ENCODE results near the gene SPATA25. TPM values are rescaled to one million over a fixed set of nuclear protein-coding genes. Genes with fewer than 3 reads are reported as not detected.

The SPATA25 gene
- polyA plus RNA-seq, 1 donor (not counting 4 experiments of a cell fraction or from before 2014, with no cell fraction given), result not detected

- dilution Hi-C loops (cut with MboI; ENCODE audit: extremely low pct_ligation_motif_present, low sequenced_read_pairs), result no loop called here
- Histone ChIP-seq H3K27ac (ENCODE audit: control insufficient read depth, insufficient read depth, low read length) (no peak overlapping the region), H3K9ac (ENCODE audit: control insufficient read depth, extremely low read depth, insufficient read depth, low read length) (no peak overlapping the region), H3K36me3 (ENCODE audit: control insufficient read depth in 2 of 2, extremely low read depth in 1 of 2, insufficient read depth in 2 of 2, low read length in 2 of 2) (no peaks in the 10 kb centered on the region), H3K4me3 (ENCODE audit: control insufficient read depth in 2 of 3, extremely low read depth in 1 of 3, insufficient read depth in 2 of 3, low read depth in 1 of 3, low read length in 3 of 3) (no peak overlapping the region), H3K79me2 (ENCODE audit: control insufficient read depth, insufficient read depth, low read length) (no peaks in the 10 kb centered on the region), H3K4me2 (ENCODE audit: control insufficient read depth, extremely low read depth, insufficient read depth, low read depth, low read length) (no peak overlapping the region), H2AFZ (ENCODE audit: control insufficient read depth, low read length) (no peak overlapping the region), H3K27me3 (ENCODE audit: control insufficient read depth, extremely low read depth, insufficient read depth, low read length) (no peaks in the 10 kb centered on the region), H3K9me1 (ENCODE audit: control insufficient read depth, extremely low read depth, insufficient read depth, low read length) (no peaks in the 10 kb centered on the region), H4K20me1 (ENCODE audit: control insufficient read depth, extremely low read depth, insufficient read depth, low read length) (no peaks in the 10 kb centered on the region), H3K4me1 (ENCODE audit: control insufficient read depth, extremely low read depth, insufficient read depth, low read length) (no peaks in the 10 kb centered on the region), H3K9me3 (ENCODE audit: control insufficient read depth, low read depth, low read length) (no peaks in the 10 kb centered on the region)
- no peak for FAIRE-seq
- no peak for DNase-seq (ENCODE audit: low read depth, low spot score)
- no peak for TF ChIP-seq EZH2 (IDR thresholded peaks at IDR 0.05; ENCODE audit: low read length)
- TF ChIP-seq, protein P1, sequence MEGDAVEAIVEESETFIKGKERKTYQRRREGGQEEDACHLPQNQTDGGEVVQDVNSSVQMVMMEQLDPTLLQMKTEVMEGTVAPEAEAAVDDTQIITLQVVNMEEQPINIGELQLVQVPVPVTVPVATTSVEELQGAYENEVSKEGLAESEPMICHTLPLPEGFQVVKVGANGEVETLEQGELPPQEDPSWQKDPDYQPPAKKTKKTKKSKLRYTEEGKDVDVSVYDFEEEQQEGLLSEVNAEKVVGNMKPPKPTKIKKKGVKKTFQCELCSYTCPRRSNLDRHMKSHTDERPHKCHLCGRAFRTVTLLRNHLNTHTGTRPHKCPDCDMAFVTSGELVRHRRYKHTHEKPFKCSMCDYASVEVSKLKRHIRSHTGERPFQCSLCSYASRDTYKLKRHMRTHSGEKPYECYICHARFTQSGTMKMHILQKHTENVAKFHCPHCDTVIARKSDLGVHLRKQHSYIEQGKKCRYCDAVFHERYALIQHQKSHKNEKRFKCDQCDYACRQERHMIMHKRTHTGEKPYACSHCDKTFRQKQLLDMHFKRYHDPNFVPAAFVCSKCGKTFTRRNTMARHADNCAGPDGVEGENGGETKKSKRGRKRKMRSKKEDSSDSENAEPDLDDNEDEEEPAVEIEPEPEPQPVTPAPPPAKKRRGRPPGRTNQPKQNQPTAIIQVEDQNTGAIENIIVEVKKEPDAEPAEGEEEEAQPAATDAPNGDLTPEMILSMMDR (optimal IDR thresholded peaks at IDR 0.05 in 1 of 3, IDR thresholded peaks at IDR 0.05 in 1 of 3, conservative IDR thresholded peaks at IDR 0.05 in 1 of 3; ENCODE audit: extremely low read depth in 1 of 3, insufficient read depth in 2 of 3, low read length in 3 of 3), result no peak
Measured at GRCh38 chr20:45919542-45920399, 32.3 kb upstream of the SPATA25 start.

GRCh38 chr20:45918779-45919537 lies 31.5 kb upstream of the SPATA25 start:
- dilution Hi-C loops (cut with MboI; ENCODE audit: extremely low pct_ligation_motif_present, low sequenced_read_pairs), result no loop called here
- FAIRE-seq, result no peak

More at GRCh38 chr20:45918779-45919537, 31.5 kb upstream of the SPATA25 start:
- Histone ChIP-seq H3K4me3 (ENCODE audit: control insufficient read depth in 2 of 3, extremely low read depth in 1 of 3, insufficient read depth in 2 of 3, low read depth in 1 of 3, low read length in 3 of 3) (no peak overlapping the region), H2AFZ (ENCODE audit: control insufficient read depth, low read length) (no peak overlapping the region), H3K27me3 (ENCODE audit: control insufficient read depth, extremely low read depth, insufficient read depth, low read length) (no peaks in the 10 kb centered on the region), H3K4me2 (ENCODE audit: control insufficient read depth, extremely low read depth, insufficient read depth, low read depth, low read length) (no peak overlapping the region), H3K4me1 (ENCODE audit: control insufficient read depth, extremely low read depth, insufficient read depth, low read length) (no peaks in the 10 kb centered on the region), H4K20me1 (ENCODE audit: control insufficient read depth, extremely low read depth, insufficient read depth, low read length) (no peaks in the 10 kb centered on the region), H3K9ac (ENCODE audit: control insufficient read depth, extremely low read depth, insufficient read depth, low read length) (no peak overlapping the region), H3K79me2 (ENCODE audit: control insufficient read depth, insufficient read depth, low read length) (no peaks in the 10 kb centered on the region), H3K9me1 (ENCODE audit: control insufficient read depth, extremely low read depth, insufficient read depth, low read length) (no peaks in the 10 kb centered on the region), H3K27ac (ENCODE audit: control insufficient read depth, insufficient read depth, low read length) (no peak overlapping the region), H3K9me3 (ENCODE audit: control insufficient read depth, low read depth, low read length) (no peaks in the 10 kb centered on the region), H3K36me3 (ENCODE audit: control insufficient read depth in 2 of 2, extremely low read depth in 1 of 2, insufficient read depth in 2 of 2, low read length in 2 of 2) (no peaks in the 10 kb centered on the region)
- no peak for TF ChIP-seq EZH2 (IDR thresholded peaks at IDR 0.05; ENCODE audit: low read length)
- TF ChIP-seq, protein P1 (optimal IDR thresholded peaks at IDR 0.05 in 1 of 3, IDR thresholded peaks at IDR 0.05 in 1 of 3, conservative IDR thresholded peaks at IDR 0.05 in 1 of 3; ENCODE audit: extremely low read depth in 1 of 3, insufficient read depth in 2 of 3, low read length in 3 of 3), result no peak
- DNase-seq (ENCODE audit: low read depth, low spot score), result no peak
